GM15510 (cell line): ENCODE results near the gene ADH5.

Source experiments
- POLR2A ChIP-seq: IDR thresholded peaks from 3 replicates; pipeline ENCODE4 v1.6.1; 2011; ENCODE audit warnings: borderline replicate concordance; ENCODE audit not compliant: insufficient read length; ENCODE audit errors: extremely low read depth

ADH5 gene

DNA sequence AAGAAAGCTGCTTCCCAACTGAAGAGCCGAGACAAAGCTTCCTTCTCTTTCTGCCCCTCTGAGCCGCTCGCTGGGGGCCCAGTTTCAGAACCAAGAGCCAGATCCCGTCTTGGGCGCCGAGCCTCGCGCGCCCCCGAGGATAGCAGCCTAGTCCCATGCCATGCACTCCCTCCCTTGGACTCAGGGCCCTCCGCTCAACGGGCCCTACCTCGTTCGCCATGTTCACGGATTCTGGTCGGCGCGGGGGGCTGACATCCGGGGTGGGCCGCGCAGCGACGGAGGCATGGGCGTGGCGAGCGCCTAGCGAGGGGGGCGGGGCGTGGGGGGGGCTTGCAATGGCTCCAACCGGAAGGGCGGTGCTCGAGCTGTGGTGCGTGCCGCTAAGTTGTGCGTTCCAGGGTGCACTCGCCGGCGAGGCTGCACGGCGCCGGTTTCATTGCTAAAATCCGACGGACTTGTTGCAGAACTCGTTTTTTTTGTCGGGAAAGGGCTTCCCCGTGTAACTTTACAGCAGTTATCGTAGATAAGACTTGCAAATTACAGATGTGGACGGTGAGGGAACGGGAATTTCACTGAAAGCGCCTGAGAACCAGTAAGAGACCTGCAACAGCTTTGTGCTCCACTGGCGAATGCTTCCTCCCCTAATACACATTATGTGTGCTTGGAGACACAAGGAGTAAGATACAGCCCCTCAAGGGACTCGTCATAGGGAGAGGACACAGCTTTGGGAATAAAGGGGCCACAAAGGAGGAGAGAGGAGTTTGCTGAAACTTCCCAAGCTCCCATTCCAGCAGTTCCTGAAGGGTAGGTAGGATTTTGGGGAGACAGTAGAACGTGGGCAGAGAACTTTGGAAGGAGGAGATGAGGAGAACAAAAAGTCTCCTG is at the start of gene ADH5:
TSS of gene ADH5 (minus strand) at position 308 of the 885 bp plus-strand sequence. CDS start at position 220, 88 bp downstream.
- peak; percentile 97 for TF ChIP-seq POLR2A

DNA sequence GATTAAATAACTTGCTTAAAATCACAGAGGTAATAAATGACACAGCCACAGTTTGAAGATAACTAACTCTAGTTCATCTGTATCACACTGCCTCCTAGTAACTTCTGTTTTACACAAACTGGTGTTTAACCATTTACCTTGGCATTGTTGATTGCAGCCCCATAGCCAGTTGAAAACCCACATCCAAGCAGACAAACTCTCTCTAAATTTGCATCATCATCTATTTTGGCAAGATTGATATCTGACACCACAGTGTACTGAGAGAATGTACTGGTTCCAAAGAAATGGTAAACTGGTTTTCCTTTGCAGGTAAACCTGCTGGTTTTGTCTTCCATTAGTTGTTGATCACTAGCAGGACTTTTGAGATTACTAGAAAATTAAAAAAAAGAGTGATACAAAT is 47.7 kb upstream of the ADH5 start:
- no peak for TF ChIP-seq POLR2A

DNA sequence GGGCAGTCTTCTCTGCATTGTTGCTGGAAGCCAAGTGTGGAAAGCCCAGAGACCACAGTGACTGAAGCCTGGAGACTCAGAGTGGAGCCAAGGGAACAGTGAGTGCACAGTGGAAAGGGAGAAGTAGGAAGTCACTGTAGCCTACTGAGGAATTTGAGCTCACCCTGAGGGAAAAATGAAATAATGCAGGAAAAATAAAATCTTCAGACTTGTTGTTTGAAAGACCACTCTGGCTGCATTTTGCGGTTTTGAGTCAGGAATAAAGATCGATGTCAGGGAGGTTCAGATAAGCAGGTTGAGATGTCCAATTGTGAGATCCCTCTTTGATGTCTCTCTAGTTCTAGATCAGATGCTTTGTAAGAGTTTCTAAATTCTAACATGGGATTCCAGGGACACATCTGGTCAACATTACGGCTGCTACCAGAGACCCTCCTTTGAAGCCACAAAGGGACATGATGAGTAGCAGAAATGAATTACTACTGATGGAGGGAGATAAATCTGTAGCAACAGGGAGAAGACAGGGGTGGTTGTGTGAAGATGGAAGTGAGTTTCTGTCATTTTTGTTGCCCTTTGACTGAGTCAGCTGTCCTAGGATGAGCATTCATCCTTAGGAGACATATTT is 47.1 kb upstream of the ADH5 start:
- TF ChIP-seq POLR2A = no peak

DNA sequence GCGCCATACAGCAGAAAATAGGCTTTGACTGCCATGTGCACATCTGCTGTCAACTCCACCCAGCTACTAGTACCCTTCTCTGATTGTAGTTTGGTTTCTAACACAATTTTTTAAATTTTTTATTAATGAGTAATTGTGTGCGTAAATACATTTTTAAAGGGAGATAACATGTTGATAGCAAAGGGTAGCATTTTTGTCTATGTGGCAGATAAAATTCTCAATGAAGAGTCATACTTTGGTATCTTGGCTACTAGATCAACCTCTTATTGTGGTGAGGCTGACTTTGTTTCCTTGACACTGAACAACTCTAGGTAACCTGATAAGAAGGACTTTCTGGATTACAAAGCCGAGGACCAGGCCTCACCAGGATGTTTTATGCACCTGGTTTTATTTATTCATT is 46.0 kb upstream of the ADH5 start:
- TF ChIP-seq POLR2A = no peak

DNA sequence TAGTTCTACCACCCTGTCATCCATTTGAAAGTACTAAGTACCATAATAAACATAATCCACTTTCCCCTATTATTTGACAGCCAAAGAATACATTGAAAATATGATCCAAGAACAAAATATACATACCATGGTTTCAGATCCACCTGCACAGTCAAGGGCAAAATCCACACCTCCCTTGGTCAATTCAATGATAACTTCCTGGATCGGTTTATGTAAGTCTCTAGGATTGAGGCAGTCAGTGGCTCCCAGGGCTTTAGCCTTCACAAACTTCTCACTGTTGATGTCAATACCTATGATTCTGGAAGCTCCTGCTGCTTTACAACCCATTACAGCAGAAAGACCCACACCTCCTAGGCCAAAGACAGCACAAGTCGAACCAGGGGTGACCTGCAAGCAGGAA is 42.8 kb upstream of the ADH5 start:
- TF ChIP-seq POLR2A = no peak

DNA sequence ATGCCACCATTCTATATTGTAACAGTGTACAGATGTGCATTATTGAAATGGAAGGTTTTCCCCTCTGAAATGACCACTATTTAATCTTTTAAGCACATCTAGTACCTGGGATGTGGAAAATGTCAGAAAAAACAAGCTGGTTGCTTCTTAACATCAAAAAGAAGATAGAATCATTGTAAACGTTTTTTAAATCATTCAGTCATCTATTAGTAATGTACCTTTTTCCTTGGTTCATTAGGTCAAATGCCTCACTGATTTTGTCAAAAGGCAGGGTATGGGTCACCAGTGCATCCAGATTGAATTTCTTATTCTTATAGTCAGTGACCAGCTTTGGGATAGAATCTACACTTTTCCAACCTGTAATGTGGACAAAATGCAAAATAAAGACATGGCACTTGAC is 37.8 kb upstream of the ADH5 start:
- no peak for TF ChIP-seq POLR2A

DNA sequence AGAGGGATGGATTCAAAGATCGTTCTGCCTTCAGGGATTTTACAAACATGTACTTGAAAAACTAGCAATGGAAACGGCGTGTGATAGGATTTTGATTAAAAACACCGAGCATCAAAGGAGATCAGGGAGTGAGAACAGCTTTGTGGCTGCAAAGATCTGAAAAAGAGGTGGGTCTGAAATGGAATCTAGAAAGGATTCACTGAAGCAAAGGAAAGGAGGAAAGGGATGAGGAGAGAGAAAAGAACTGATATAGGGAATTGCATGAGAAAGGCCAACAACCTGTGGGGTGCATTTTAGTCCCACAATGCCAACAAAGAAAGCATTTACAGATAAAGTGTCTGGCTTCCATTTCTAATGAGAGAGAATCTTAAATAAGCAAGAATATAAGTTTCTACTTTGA is 32.4 kb upstream of the ADH5 start:
- no peak for TF ChIP-seq POLR2A

DNA sequence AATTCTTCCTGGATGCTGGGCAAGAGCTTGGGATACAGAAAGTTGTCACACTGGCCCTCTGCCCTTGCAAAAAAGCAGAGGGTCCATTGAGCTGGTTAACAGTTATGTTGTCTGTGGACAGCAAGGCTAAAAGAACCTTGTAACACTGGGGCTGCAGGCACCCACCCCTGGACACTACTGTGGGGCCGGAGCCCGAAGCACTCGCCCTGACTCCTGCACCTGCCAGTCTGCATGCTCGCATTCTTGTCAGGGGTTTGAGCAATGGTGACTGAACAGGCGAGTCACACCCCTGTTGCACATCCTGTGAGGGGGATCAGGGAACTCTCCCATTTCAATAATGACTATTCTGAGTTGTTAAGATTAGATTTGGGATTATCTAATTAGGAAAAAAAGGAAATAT is 31.9 kb upstream of the ADH5 start:
- no peak for TF ChIP-seq POLR2A

DNA sequence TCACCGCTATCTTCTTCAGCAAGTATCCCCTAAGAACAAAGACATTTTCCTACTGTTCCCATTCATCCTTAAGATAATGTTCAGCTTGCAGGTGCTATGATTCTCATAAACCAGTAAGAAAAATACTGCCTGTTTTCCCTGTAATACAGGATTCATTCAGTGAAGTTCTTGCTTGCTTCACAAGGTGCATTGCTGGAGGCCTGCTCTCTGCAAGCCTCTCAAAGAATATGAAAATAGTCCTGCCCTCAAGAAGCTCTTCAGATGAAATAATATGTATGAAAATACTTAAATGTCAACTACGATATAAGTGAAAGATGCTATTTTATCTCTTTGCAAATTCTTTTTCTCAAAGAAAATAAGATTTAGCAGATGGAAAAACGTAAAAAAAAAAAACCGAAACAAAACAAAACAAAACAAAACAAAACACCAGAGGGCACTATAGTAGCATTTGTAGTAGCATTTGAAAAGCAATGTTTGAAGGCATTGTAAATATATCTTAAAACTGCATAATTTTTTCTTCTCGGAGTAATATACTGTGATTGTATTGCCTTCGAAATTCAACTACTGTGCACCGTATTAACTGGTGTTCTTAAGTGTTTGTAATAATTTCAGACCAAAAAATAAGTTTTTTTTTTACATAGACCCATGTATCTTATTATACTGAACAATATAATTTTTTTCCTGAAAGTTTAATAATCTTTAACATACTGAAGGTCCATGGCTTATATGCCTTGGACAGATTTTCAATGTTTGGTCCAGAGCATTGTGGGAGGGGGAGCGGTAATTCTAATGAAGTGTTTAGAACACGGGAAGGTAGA is 29.5 kb upstream of the ADH5 start:
- no peak for TF ChIP-seq POLR2A

DNA sequence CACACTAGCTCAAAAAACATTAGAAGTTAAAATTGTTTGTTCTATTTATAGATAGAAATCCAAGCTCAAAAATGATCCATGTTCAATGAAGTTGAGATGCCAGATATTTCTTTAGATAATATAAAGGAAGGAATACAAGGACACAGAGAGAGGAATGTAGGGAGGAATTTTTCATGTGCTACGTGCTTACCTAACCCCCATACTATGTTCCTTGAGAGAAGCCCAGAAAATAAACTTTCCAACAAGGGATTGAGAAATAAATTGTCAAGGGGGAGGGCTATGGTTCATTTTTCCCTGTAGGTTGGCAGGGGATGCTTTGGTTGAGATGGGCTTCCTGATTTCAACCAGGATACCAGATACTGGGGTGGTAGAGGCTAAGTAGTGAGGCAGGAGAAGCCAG is 15.6 kb upstream of the ADH5 start:
- TF ChIP-seq POLR2A = no peak

DNA sequence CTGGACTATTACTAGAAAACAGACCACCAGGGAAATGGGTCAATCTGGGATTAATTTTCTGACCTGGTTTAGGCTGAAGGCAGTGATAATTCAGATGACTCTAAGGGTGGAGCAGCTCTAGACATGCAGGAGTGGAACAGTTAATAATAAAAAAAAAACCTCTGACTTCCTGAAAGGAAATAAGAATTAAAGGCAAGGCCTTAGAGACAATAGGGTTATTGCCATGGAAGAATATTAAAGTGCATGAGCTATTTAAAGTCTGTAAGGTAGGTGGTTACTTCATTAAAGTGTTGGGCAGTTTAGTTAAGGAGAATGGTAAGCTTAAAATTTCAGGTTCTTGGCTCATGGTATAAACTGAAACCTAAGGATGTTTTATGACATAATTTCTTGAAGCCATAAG is 14.6 kb upstream of the ADH5 start:
- TF ChIP-seq POLR2A = no peak

DNA sequence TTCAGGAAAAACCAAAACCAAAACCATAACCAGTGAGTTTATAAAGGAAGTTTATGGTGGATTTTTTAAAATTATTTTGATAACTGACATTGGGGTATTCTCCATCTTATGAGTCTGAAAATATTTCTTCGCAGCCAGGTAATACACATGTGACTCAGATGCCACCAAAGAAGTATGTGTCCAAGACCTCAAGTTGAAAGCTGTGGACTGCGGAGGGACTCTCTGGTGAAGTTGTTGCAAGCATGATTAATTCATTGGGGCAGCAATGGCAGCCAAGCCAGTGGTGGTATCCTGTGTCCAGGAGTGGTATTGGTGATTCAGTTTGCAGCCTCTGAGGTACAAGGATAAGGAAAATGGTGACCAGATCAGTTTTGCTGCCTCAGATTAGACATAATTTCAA is 14.0 kb upstream of the ADH5 start:
- no peak for TF ChIP-seq POLR2A

DNA sequence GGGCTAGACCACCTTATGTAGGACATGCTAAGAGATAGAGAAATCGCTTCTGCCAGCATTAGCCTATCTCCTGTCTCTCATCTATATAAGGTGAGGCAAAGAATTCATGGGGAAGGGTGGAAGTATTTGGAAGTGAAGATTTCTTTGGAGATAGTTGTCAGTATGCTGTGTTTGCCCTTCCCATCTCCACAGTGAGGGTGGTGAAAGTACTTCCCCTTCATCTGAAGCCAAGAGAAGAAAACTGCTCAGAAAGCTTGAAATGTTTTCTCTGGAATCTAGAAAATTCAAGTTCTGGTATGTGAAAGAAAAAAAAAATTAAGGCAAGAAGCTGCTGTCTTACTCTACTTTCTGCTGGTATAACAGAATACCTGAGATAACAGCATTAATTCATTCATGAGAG is 12.3 kb upstream of the ADH5 start:
- no peak for TF ChIP-seq POLR2A

DNA sequence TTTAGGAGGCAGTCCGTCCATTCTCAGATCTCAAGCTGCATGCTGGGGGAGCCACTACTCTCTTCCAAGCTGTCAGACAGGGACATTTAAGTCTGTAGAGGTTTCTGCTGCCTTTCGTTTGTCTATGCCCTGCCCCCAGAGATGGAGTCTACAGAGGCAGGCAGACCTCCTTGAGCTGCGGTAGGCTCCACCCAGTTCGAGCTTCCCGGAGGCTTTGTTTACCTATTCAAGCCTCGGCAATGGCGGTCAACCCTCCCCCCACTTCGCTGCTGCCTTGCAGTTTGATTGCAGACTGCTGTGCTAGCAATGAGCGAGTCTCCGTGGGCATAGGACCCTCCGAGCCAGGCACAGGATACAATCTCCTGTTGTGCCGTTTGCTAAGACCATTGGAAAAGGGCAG is 10.7 kb upstream of the ADH5 start:
- no peak for TF ChIP-seq POLR2A

DNA sequence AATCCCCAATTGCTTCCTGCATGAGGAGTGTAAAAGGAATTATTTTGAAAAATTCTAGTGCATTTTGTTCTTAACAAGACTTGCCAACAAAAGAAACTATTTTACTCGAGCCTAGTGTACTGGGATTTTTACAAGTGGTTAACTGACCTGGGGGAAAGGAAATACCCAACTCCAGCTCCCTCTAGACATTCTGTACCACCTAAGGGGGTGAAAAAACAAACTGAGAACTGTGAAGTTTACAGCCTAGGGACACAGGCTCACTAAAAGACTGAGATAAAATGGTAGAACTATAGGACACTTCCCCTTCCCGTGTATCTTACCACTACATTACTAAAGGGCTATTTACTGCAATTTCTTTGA is 2.6 kb upstream of the ADH5 start:
- TF ChIP-seq POLR2A = no peak
